Spleen (tissue), 11 donors: ENCODE measurements around the gene PRKCZ. TPM values are rescaled to one million over a fixed set of nuclear protein-coding genes. Genes with fewer than 3 reads are reported as not detected.

Experiments
- DNase-seq: peaks from one replicate; pipeline ENCODE4 v3.0.0-alpha.2; 2020
- H3K27ac ChIP-seq, 8 donors: fragments of 200-600 bp; sonication (generic) in 7 of 8; 1 replicate in 4 of 8; 2 replicates in 4 of 8; pipeline versions ENCODE4 v1.5.0 to v1.8.0; 2016 to 2021; ENCODE audit warnings: inconsistent platforms in 4 of 8, mild to moderate bottlenecking in 4 of 8, moderate library complexity in 1 of 8
- H3K27me3 ChIP-seq, 7 donors: fragments of 200-600 bp; sonication (generic) in 6 of 7; replicated peaks in 1 of 7; 1 replicate in 4 of 7; 2 replicates in 3 of 7; pipeline versions ENCODE4 v1.5.0 to v1.8.0; 2016 to 2021; ENCODE audit warnings: inconsistent platforms in 3 of 7, mild to moderate bottlenecking in 1 of 7
- H3K36me3 ChIP-seq, 6 donors: fragments of 200-600 bp; sonication (generic) in 5 of 6; 1 replicate in 4 of 6; 2 replicates in 2 of 6; pipeline versions ENCODE4 v1.5.0 to v1.8.0; 2016 to 2021; ENCODE audit warnings: inconsistent platforms in 2 of 6
- H3K4me1 ChIP-seq, 6 donors: fragments of 200-600 bp; sonication (generic) in 5 of 6; 1 replicate in 3 of 6; 2 replicates in 3 of 6; pipeline versions ENCODE4 v1.5.0 to v1.8.0; 2016 to 2021; ENCODE audit warnings: inconsistent platforms in 3 of 6
- H3K4me3 ChIP-seq, 8 donors: fragments of 200-600 bp; sonication (generic) in 7 of 8; 1 replicate in 4 of 8; 2 replicates in 4 of 8; pipeline versions ENCODE4 v1.5.0 to v1.8.0; 2016 to 2021; ENCODE audit warnings: inconsistent platforms in 4 of 8, mild to moderate bottlenecking in 4 of 8, moderate library complexity in 2 of 8
- H3K9me3 ChIP-seq, 8 donors: fragments of 200-600 bp; sonication (generic) in 7 of 8; 1 replicate in 4 of 8; 2 replicates in 4 of 8; pipeline versions ENCODE4 v1.5.0 to v1.8.0; 2016 to 2021; ENCODE audit warnings: inconsistent platforms in 4 of 8
- POLR2A ChIP-seq, 3 donors: fragments of 450-650 bp; IDR thresholded peaks; one replicate each; pipeline ENCODE4 v1.5.1; 2017; ENCODE audit warnings: antibody characterized with exemption in 3 of 3, mild to moderate bottlenecking in 1 of 3
- POLR2AphosphoS5 ChIP-seq, 3 donors: sonication (generic); formaldehyde crosslinking; IDR thresholded peaks; one replicate each; pipeline ENCODE4 v1.5.1; 2017; ENCODE audit warnings: antibody characterized with exemption in 3 of 3
- WGBS, 5 donors: extraction: QIAGEN DNeasy Blood & Tissue Kit in 3 of 5; methylation state at CpG; one replicate each; pipeline versions ENCODE4 v1.1.5 to v1.1.7; 2013 to 2018; 5-methylcytosine and 5-hydroxymethylcytosine counted together
- intact Hi-C: fragments of 100-400 bp; cut with DNase I; formaldehyde crosslinking; loops from one replicate; pipeline ENCODE4 v1.15.0; 2023; ENCODE audit warnings: low total_unique reads
- polyA plus RNA-seq, 3 donors: library from polyadenylated mRNA; stranded (reverse); fragments of 200-250 nt; gene quantifications; one replicate each; pipeline ENCODE4 v1.2.1, GENCODE V29; 2013
- total RNA-seq, 7 donors: library from RNA; depleted of rRNA in 3 of 7; stranded (reverse); fragments of >200 nt in 3 of 7; fragmentation: NEBNext Ultra II Directional in 4 of 7; extraction: Animal tissue kit (Norgen Biotek cat#: 25700) in 4 of 7; gene quantifications; one replicate each; pipeline versions ENCODE4 v1.1.0 to v1.2.1, GENCODE V29; 2016 to 2021
- TF ChIP-seq, protein P1 (sequence below), 11 experiments: fragments of 200-600 bp in 7 of 11; fragments of 450-650 bp in 4 of 11; sonication (generic) in 4 of 11; IDR thresholded peaks in 8 of 11; conservative IDR thresholded peaks in 3 of 11; 1 replicate in 7 of 11; 2 replicates in 4 of 11; pipeline versions ENCODE4 v1.4.0 to v1.8.0; 2016 to 2021; ENCODE audit warnings: antibody characterized with exemption in 11 of 11, inconsistent platforms in 4 of 11, mild to moderate bottlenecking in 1 of 11
- donor health status: healthy with polysubstance abuse.
- donor health status: DM: no; HTN: no; CAD: no; lungs with moderate emphysema.
- donor health status: DM: no; HTN: no; CAD: no.
- donor health status: Bipolar disorder and iron deficiency.
- donor health status: healthy.
- donor health status: DM: no; HTN: no; CAD: no.
- donor health status: DM: yes; HTN: yes; CAD: no.

Gene PRKCZ
- total and polyA plus RNA-seq, 10 donors = 17.6 to 61.8 (median 34.0) TPM

DNA sequence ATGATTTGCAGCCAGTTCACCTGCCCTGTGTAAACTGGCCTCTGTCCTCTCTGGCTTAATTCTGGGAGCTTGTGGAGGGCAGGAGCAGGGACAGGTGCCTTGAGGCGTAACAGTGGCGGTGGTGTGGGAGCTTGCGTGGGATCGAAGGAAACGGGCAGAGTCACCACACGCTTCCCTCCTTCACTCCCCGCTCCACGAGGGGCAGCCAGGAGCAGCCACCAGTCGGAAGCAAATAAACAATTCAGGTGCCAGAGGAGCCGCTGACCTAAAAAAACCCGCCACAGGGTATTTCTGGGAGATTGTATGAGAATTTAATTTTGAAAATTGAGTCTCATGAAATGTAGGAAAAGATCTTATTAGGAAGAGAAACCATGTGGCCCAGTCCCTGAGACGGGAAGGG lies 118.3 kb downstream of the PRKCZ start:
- Histone ChIP-seq H3K36me3 (peaks cover 0 to 69% (median 10%) of the 10 kb centered on the region in 6 donors), H3K27ac (no peak overlapping the region), H3K4me3 (no peak overlapping the region), H3K9me3 (peaks cover 0 to 7% (median 0%) of the 10 kb centered on the region in 8 donors), H3K27me3 (no peaks in the 10 kb centered on the region), H3K4me1 (peaks cover 0 to 3% (median 0%) of the 10 kb centered on the region in 6 donors)
- intact Hi-C loops = no loop called here
- TF ChIP-seq, protein P1, sequence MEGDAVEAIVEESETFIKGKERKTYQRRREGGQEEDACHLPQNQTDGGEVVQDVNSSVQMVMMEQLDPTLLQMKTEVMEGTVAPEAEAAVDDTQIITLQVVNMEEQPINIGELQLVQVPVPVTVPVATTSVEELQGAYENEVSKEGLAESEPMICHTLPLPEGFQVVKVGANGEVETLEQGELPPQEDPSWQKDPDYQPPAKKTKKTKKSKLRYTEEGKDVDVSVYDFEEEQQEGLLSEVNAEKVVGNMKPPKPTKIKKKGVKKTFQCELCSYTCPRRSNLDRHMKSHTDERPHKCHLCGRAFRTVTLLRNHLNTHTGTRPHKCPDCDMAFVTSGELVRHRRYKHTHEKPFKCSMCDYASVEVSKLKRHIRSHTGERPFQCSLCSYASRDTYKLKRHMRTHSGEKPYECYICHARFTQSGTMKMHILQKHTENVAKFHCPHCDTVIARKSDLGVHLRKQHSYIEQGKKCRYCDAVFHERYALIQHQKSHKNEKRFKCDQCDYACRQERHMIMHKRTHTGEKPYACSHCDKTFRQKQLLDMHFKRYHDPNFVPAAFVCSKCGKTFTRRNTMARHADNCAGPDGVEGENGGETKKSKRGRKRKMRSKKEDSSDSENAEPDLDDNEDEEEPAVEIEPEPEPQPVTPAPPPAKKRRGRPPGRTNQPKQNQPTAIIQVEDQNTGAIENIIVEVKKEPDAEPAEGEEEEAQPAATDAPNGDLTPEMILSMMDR (IDR thresholded peaks at IDR 0.05 in 8 of 11, conservative IDR thresholded peaks at IDR 0.05 in 3 of 11) = no peak
- TF ChIP-seq POLR2AphosphoS5 (IDR thresholded peaks at IDR 0.05) (no peak), POLR2A (IDR thresholded peaks at IDR 0.05) (no peak)
- WGBS, 5 donors = 90 to 97% (median 92%) methylated on average over 12 of the region's 12 CpGs
- no peak for DNase-seq

DNA sequence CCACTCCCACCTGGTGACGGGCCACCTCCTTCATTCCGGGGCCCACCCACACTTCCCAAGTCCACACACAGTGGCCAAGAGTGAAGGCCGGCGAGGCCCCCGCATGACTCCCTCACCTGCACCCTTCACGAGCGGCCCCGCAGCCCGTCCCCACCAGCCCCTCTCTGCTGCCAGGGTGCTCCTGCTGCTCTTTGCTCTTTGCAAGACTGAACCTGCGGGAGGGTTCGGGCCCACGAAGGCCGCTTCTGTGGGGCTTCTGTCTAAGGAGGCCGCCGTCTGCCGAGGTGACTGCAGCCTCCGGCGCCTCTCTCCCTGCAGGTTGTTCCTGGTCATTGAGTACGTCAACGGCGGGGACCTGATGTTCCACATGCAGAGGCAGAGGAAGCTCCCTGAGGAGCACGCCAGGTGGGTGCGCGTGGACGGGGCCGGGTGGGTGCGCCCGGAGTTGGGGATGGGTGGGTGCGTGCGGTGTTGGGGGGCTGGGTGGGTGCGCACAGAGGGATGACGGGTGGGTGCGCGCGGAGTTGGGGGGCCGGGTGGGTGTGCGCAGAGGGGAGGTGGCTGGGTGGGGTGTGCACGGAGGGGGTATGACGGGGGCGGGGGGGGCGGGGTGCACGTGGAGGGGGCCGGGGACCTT lies 119.1 kb downstream of the PRKCZ start:
- TF ChIP-seq, protein P1 (IDR thresholded peaks at IDR 0.05 in 8 of 11, conservative IDR thresholded peaks at IDR 0.05 in 3 of 11) = no peak
- TF ChIP-seq POLR2A (IDR thresholded peaks at IDR 0.05) (no peak), POLR2AphosphoS5 (IDR thresholded peaks at IDR 0.05) (no peak)
- no peaks in the 10 kb centered on the region for H3K9me3 ChIP-seq
- peaks cover 0 to 61% (median 11%) of the 10 kb centered on the region in 6 donors for H3K36me3 ChIP-seq
- no peak overlapping the region for H3K4me3 ChIP-seq
- WGBS, 5 donors = 95 to 97% (median 96%) methylated on average over 36 to 43 of the region's 43 CpGs
- intact Hi-C loops = no loop called here
- no peak for DNase-seq
- no peaks in the 10 kb centered on the region for H3K27me3 ChIP-seq
- H3K4me1 ChIP-seq = peaks cover 2 to 11% (median 8%) of the 10 kb centered on the region in 6 donors
- H3K27ac ChIP-seq = no peak overlapping the region

DNA sequence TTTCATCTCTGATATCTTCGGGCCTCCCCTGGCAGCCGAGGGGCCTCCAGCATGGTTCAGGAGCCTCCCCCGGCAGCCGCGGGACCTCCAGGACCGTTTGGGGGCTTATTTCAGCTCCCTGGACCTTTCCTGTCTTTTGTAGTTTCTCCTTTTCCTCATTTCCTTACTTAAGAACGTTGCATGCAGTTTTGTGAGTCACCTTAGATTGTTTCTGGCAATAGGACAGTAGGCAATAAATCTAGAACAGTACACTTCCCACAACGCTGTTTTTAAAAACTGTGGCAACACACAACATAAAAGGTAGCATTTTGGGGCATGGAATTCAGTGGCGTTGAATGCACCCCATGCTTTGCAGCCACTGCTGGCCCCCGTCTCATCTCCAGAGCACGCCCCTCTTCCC lies 120.0 kb downstream of the PRKCZ start:
- intact Hi-C loops = no loop called here
- TF ChIP-seq, protein P1 (IDR thresholded peaks at IDR 0.05 in 8 of 11, conservative IDR thresholded peaks at IDR 0.05 in 3 of 11) = no peak
- TF ChIP-seq POLR2AphosphoS5 (IDR thresholded peaks at IDR 0.05) = no peak
- no peak for TF ChIP-seq POLR2A (IDR thresholded peaks at IDR 0.05)
- Histone ChIP-seq H3K4me1 (peaks cover 3 to 19% (median 13%) of the 10 kb centered on the region in 6 donors), H3K27ac (no peak overlapping the region), H3K27me3 (no peaks in the 10 kb centered on the region), H3K9me3 (no peaks in the 10 kb centered on the region), H3K36me3 (peaks cover 0 to 53% (median 11%) of the 10 kb centered on the region in 6 donors), H3K4me3 (no peak overlapping the region)
- DNase-seq = no peak
- WGBS, 5 donors = 67 to 84% (median 71%) methylated on average over 11 of the region's 11 CpGs

- intact Hi-C loops = no loop called here
- H3K27me3 ChIP-seq = no peaks in the 10 kb centered on the region
- peaks cover 0 to 58% (median 11%) of the 10 kb centered on the region in 6 donors for H3K36me3 ChIP-seq
- 95 to 96% (median 96%) methylated on average over 26 of the region's 26 CpGs for WGBS, 5 donors
- TF ChIP-seq, protein P1 (IDR thresholded peaks at IDR 0.05 in 8 of 11, conservative IDR thresholded peaks at IDR 0.05 in 3 of 11) = no peak
- TF ChIP-seq POLR2A (IDR thresholded peaks at IDR 0.05) (no peak), POLR2AphosphoS5 (IDR thresholded peaks at IDR 0.05) (peak in 1 of 3 donors; percentile 33)
- no peak overlapping the region for H3K27ac ChIP-seq
- peaks cover 3 to 19% (median 13%) of the 10 kb centered on the region in 6 donors for H3K4me1 ChIP-seq
- DNase-seq = no peak
- no peaks in the 10 kb centered on the region for H3K9me3 ChIP-seq
- no peak overlapping the region for H3K4me3 ChIP-seq
These were observed 121.8 kb downstream of the PRKCZ start for GRCh38 chr1:2172012-2172411.
